ENCODE results near the gene RAE1. TPM values are rescaled to one million over a fixed set of nuclear protein-coding genes. Genes with fewer than 3 reads are reported as not detected.
"Not testable (repeated sequence)": the region's sequence is repeated elsewhere in the genome, so short reads cannot be mapped to it uniquely, and the experiment has no call there.

Gene RAE1
- total RNA-seq, 1 experiment from 2014 or later: 53.1 TPM

DNA sequence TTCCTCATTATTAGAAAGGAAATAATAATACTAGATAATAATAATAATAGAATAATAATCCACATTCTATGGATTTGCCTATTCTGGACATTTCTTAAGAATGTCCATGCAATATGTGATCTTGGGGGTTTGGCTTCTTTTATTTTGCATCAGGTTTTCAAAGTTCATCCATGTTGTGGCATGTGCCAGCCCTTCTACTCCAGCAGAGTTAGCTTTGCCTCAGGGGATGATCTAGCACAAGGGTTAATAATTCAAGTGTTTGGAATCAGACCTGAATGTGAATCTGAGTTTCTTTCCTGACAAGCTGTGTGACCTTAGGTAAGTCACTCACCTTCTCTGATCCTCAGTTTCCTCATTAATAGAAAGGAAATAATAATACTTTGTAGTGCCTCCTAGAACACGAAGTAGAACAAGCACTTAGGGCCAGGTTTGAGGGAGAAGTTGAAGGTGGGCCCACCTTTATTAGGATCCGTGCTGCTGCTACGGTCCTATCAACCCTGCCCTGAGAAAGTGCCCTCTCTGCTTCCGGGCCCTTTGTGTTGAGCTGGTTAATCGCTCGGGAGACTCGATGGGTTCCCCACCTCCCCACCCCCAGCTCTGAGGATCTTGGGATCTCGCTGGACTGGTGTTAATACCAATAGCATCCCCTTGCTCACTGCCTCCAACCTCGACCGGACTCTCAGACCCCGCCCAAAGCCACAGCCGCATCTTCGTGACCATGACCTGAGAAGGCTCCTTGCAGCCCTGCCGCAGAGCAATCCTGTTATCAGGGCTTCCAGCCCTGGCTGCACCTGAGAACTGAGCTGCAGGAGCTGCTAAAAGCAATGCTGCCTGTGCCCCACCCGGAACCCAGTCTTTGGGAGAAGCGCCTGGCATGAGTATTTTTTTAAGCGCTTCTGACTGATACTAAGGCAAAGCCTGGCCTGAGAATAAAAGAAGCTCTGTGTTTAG lies 67.0 kb downstream of the RAE1 start:
- peaks cover 1% of the 10 kb centered on the region for H3K27me3 Mint-ChIP-seq (ENCODE audit: low read depth)
- no peak overlapping the region; a peak in 1 of 7 replicates for H3K27ac Mint-ChIP-seq
- H3K56ac ChIP-seq (ENCODE audit: insufficient read length, low read depth, low read length): no peak overlapping the region

DNA sequence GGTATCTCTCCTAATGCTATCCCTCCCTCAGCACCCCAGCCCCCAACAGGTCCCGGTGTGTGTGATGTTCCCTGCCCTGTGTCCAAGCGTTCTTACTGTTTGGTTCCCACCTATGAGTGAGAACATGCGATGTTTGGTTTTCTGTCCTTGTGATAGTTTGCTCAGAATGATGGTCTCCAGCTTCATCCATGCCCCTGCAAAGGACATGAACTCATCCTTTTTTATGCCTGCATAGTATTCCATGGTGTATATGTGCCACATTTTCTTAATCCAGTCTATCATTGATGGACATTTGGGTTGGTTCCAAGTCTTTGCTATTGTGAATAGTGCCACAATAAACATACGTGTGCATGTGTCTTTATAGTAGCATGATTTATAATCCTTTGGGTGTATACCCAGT lies 68.4 kb downstream of the RAE1 start:
- no CpG with 5 or more reads among the region's 4 CpGs for WGBS (ENCODE audit: extremely low coverage, insufficient read length, low lambda C conversion rate)

More for the DNA sequence above, 67.0 kb downstream of the RAE1 start:
- Histone ChIP-seq H3K4ac (ENCODE audit: low read depth, low read length) (no peak overlapping the region), H3K9ac (ENCODE audit: extremely low read depth, insufficient read length, low read length) (no peak overlapping the region), H3K79me1 (ENCODE audit: insufficient read depth, low read depth, low read length, poor library complexity, severe bottlenecking) (no peaks in the 10 kb centered on the region), H3K27me3 (ENCODE audit: insufficient read depth, low read length) (no peaks in the 10 kb centered on the region), H2BK15ac (ENCODE audit: low read depth, low read length) (no peak overlapping the region), H2BK20ac (ENCODE audit: low read depth, low read length, poor library complexity, severe bottlenecking) (no peak overlapping the region), H4K5ac (ENCODE audit: insufficient read length, low read depth, low read length) (no peak overlapping the region), H3T11ph (ENCODE audit: low read length) (no peak overlapping the region), H3K23me2 (ENCODE audit: insufficient read length, low read depth, low read length, poor library complexity, severe bottlenecking) (no peaks in the 10 kb centered on the region), H3K9me3 (ENCODE audit: control insufficient read depth, low read depth, low read length) (no peaks in the 10 kb centered on the region), H4K20me1 (ENCODE audit: control insufficient read depth, insufficient read depth, insufficient read length) (no peaks in the 10 kb centered on the region), H2BK12ac (ENCODE audit: insufficient read length, low read depth, low read length) (no peak overlapping the region), H3K23ac (ENCODE audit: insufficient read length, low read depth, low read length) (no peak overlapping the region), H3K4me1 (ENCODE audit: insufficient read depth, low read length) (no peaks in the 10 kb centered on the region), H2BK5ac (ENCODE audit: insufficient read length, low read length) (no peak overlapping the region), H2BK120ac (ENCODE audit: low read depth, low read length, poor library complexity, severe bottlenecking) (no peak overlapping the region), H4K8ac (replicated peaks; ENCODE audit: insufficient read length, low read depth, low read length) (no peak overlapping the region), H3K18ac (ENCODE audit: insufficient read length, low read depth, low read length) (no peak overlapping the region), H3K14ac (ENCODE audit: insufficient read depth, low read length) (no peak overlapping the region), H2AFZ (ENCODE audit: low read length) (no peak overlapping the region), H3K27ac (ENCODE audit: insufficient read length, low read depth, low read length) (no peak overlapping the region), H3K4me2 (ENCODE audit: insufficient read depth, insufficient read length, low read length) (no peak overlapping the region), H4K91ac (ENCODE audit: insufficient read length, low read depth, low read length) (no peak overlapping the region), H2AK5ac (ENCODE audit: insufficient read length, low read length) (no peak overlapping the region), H3K79me2 (ENCODE audit: insufficient read depth, low read length) (no peaks in the 10 kb centered on the region)
- no peaks in the 10 kb centered on the region for H3K9me3 Mint-ChIP-seq
- no CpG with 5 or more reads among the region's 17 CpGs for WGBS (ENCODE audit: extremely low coverage, insufficient read length, low lambda C conversion rate)
- H3K4me3 Mint-ChIP-seq: no peak overlapping the region
- TF ChIP-seq, protein P1, sequence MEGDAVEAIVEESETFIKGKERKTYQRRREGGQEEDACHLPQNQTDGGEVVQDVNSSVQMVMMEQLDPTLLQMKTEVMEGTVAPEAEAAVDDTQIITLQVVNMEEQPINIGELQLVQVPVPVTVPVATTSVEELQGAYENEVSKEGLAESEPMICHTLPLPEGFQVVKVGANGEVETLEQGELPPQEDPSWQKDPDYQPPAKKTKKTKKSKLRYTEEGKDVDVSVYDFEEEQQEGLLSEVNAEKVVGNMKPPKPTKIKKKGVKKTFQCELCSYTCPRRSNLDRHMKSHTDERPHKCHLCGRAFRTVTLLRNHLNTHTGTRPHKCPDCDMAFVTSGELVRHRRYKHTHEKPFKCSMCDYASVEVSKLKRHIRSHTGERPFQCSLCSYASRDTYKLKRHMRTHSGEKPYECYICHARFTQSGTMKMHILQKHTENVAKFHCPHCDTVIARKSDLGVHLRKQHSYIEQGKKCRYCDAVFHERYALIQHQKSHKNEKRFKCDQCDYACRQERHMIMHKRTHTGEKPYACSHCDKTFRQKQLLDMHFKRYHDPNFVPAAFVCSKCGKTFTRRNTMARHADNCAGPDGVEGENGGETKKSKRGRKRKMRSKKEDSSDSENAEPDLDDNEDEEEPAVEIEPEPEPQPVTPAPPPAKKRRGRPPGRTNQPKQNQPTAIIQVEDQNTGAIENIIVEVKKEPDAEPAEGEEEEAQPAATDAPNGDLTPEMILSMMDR (conservative IDR thresholded peaks at IDR 0.05): no peak
- no peaks in the 10 kb centered on the region for H3K36me3 Mint-ChIP-seq (ENCODE audit: insufficient read depth in 1 of 3, low read depth in 3 of 3)
- DNase-seq: no peak
- H3K4me1 Mint-ChIP-seq: peaks cover 0 to 8% of the 10 kb centered on the region in 2 experiments; a peak in 2 of 4 replicates

More for the DNA sequence above, 68.4 kb downstream of the RAE1 start:
- not testable (repeated sequence) for H3K79me2 ChIP-seq (ENCODE audit: insufficient read depth, low read length); H2BK5ac ChIP-seq (ENCODE audit: insufficient read length, low read length); H3K4me3 Mint-ChIP-seq; H2BK20ac ChIP-seq (ENCODE audit: low read depth, low read length, poor library complexity, severe bottlenecking); H3K4me1 ChIP-seq (ENCODE audit: insufficient read depth, low read length); H3K56ac ChIP-seq (ENCODE audit: insufficient read length, low read depth, low read length); H3K9me3 ChIP-seq (ENCODE audit: control insufficient read depth, low read depth, low read length); H3K79me1 ChIP-seq (ENCODE audit: insufficient read depth, low read depth, low read length, poor library complexity, severe bottlenecking); H2BK15ac ChIP-seq (ENCODE audit: low read depth, low read length); H4K91ac ChIP-seq (ENCODE audit: insufficient read length, low read depth, low read length); DNase-seq; H3K36me3 Mint-ChIP-seq (ENCODE audit: insufficient read depth in 1 of 3, low read depth in 3 of 3); H4K20me1 ChIP-seq (ENCODE audit: control insufficient read depth, insufficient read depth, insufficient read length); H3K27ac Mint-ChIP-seq; H3T11ph ChIP-seq (ENCODE audit: low read length); H3K23me2 ChIP-seq (ENCODE audit: insufficient read length, low read depth, low read length, poor library complexity, severe bottlenecking); H2AK5ac ChIP-seq (ENCODE audit: insufficient read length, low read length); H2BK120ac ChIP-seq (ENCODE audit: low read depth, low read length, poor library complexity, severe bottlenecking); H2AFZ ChIP-seq (ENCODE audit: low read length); H3K4ac ChIP-seq (ENCODE audit: low read depth, low read length); H3K18ac ChIP-seq (ENCODE audit: insufficient read length, low read depth, low read length); H2BK12ac ChIP-seq (ENCODE audit: insufficient read length, low read depth, low read length); H3K9ac ChIP-seq (ENCODE audit: extremely low read depth, insufficient read length, low read length); H3K14ac ChIP-seq (ENCODE audit: insufficient read depth, low read length); H4K5ac ChIP-seq (ENCODE audit: insufficient read length, low read depth, low read length); H3K4me2 ChIP-seq (ENCODE audit: insufficient read depth, insufficient read length, low read length); H3K9me3 Mint-ChIP-seq; H4K8ac ChIP-seq (replicated peaks; ENCODE audit: insufficient read length, low read depth, low read length); H3K27me3 Mint-ChIP-seq (ENCODE audit: low read depth); H3K23ac ChIP-seq (ENCODE audit: insufficient read length, low read depth, low read length); H3K27ac ChIP-seq (ENCODE audit: insufficient read length, low read depth, low read length); H3K4me1 Mint-ChIP-seq; H3K27me3 ChIP-seq (ENCODE audit: insufficient read depth, low read length)
